Fibroblast of villous mesenchyme (primary cell): ENCODE results near the gene SULF2. TPM values are rescaled to one million over a fixed set of nuclear protein-coding genes. Genes with fewer than 3 reads are reported as not detected.

Source experiments
- DNase-seq: peaks from one replicate; pipeline ENCODE4 v3.0.0-alpha.2; 2010; ENCODE audit warnings: low read depth
- H3K4me3 ChIP-seq: 2 replicates; pipeline ENCODE4 v1.5.1; 2011; ENCODE audit warnings: low read depth, mild to moderate bottlenecking, low read length
- total RNA-seq: library from RNA; depleted of rRNA; stranded (reverse); fragments of >200 nt; gene quantifications from 2 replicates; pipeline ENCODE4 v1.2.3, GENCODE V29; 2012
- TF ChIP-seq, protein P1 (sequence below): IDR thresholded peaks from 2 replicates; pipeline ENCODE4 v1.5.1; 2012; ENCODE audit warnings: low read depth, mild to moderate bottlenecking, low read length; ENCODE audit not compliant: insufficient read depth

Gene SULF2
- total RNA-seq, 1 donor = 3.5 TPM

- no peak for DNase-seq
- H3K4me3 ChIP-seq = no peak overlapping the region
- TF ChIP-seq, protein P1, sequence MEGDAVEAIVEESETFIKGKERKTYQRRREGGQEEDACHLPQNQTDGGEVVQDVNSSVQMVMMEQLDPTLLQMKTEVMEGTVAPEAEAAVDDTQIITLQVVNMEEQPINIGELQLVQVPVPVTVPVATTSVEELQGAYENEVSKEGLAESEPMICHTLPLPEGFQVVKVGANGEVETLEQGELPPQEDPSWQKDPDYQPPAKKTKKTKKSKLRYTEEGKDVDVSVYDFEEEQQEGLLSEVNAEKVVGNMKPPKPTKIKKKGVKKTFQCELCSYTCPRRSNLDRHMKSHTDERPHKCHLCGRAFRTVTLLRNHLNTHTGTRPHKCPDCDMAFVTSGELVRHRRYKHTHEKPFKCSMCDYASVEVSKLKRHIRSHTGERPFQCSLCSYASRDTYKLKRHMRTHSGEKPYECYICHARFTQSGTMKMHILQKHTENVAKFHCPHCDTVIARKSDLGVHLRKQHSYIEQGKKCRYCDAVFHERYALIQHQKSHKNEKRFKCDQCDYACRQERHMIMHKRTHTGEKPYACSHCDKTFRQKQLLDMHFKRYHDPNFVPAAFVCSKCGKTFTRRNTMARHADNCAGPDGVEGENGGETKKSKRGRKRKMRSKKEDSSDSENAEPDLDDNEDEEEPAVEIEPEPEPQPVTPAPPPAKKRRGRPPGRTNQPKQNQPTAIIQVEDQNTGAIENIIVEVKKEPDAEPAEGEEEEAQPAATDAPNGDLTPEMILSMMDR = no peak
Measured at GRCh38 chr20:47631078-47631477, 154.2 kb downstream of the SULF2 start.

DNA sequence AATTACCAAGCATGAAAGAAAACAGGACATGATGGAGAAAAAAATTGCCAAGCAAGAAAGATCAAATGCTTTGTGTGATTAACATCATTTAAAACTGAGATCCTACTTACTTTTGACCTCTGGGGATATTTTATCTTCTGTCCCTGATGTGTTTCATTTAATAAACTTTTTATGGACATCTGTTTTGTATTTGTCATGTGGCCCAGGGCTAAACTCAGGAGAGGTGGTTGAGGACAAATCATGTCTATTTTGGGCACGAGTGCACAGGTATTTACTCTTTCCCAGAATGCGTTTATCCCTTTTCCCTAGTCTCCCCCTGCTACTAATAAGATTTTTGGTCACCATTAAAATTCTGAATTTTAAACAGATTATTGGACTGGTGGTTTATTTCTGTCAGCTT lies 155.4 kb downstream of the SULF2 start:
- DNase-seq = no peak
- TF ChIP-seq, protein P1 = no peak
- H3K4me3 ChIP-seq = no peak overlapping the region

- no peak for DNase-seq
- no peak overlapping the region for H3K4me3 ChIP-seq
- TF ChIP-seq, protein P1 = no peak
Measured at GRCh38 chr20:47627540-47627939, 157.7 kb downstream of the SULF2 start.

DNA sequence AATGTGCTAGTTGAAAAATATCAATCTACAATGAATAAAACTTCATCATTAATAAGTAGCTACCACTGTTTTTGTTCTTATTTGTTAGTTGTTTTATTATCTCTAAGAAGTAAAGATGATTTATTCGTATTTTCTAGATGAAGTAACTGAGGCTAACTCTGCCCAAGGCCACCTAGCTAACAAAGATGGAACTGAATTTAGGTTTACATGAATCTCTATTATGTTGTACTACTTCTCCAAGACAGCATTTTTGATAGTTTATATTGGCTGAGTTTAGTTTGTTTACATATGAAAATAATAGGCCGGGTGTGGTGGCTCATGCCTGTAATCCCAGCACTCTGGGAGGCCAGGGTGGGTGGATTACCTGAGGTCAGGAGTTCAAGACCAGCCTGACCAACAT lies 162.1 kb downstream of the SULF2 start:
- TF ChIP-seq, protein P1 = no peak
- DNase-seq = no peak
- no peak overlapping the region for H3K4me3 ChIP-seq

GRCh38 chr20:47622118-47622665 lies 163.1 kb downstream of the SULF2 start:
- DNase-seq = no peak
- TF ChIP-seq, protein P1 = no peak
- H3K4me3 ChIP-seq = no peak overlapping the region

GRCh38 chr20:47620808-47621805 lies 164.2 kb downstream of the SULF2 start:
- peak; percentile 82 for DNase-seq
- TF ChIP-seq, protein P1 = peak; percentile 81
- no peak overlapping the region for H3K4me3 ChIP-seq
